Head of caudate nucleus (tissue), 42 donors: ENCODE data around the gene RNF169.
"Not testable (repeated sequence)": the region's sequence is repeated elsewhere in the genome, so short reads cannot be mapped to it uniquely, and the experiment has no call there.

Experiments used
- DNase-seq, 42 donors: peaks; one replicate each; pipeline versions ENCODE4 v3.0.0 to v3.0.0-alpha.2; 2020 to 2021; ENCODE audit warnings: mixed read lengths in 7 of 42
- intact Hi-C: fragments of 100-400 bp; cut with DNase I; formaldehyde crosslinking; loops from one replicate; pipeline ENCODE4 v1.15.0; 2022

Gene RNF169

DNA sequence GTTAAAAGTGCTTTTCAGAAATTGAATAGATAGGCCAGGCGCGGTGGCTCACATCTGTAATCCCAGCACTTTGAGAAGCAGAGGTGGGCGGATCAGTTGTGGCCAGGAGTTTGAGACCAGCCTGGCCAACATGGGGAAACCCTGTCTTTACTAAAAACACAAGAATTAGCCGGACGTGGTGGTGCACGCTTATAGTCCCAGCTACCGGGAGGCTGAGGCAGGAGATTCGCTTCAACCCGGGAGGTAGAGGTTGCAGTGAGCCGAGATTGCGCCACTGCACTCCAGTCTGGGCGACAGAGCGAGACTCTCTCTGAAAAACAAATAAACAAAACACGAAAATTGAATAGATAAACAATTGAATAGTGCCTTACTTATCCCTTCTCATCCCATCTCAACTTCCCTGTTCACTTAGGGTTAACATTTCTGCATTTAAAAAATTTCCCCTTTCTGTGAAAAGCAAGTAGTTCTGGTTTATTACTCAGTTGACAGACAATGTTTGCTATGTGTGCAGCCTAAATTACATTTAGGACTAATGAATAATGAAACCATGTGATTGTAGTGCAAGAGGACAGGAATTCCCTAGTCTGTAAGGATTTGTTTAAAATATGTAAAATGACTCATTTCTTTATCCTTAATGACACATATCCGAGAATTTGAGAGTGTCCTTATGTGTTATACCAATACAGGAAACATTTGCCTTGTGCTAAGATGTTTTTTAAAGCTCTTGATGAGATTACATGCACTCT, 6.0 kb downstream of the RNF169 start:
- intact Hi-C loops: no loop called here
- DNase-seq: no peak

DNA sequence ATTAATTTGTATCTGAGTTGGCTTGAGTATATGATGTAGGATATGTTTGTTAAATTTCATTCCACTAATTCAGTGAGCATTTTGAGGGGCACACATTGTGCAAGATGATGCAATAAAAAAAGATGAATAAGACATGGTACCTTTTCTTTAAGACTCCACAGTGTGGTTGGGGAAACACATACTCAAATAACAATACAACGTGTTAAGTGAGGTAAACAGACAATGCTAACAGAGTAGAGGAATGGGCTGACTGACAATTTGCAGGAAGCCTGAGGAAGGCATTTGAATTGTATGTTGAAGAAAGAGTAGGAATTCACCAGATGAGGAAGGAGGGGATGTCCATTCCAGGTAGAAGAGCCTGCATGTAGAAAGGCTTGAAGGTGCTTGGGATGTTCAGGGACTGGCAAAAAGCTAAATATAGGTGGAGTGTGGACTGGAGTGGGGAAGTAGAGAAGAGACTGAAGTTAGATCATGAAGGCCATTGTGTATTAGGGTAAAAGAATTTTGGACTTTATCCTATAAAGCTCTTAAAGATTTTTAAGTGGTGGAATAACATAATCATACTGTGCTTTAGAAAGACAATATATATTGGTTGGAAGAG, 6.8 kb downstream of the RNF169 start:
- intact Hi-C loops: no loop called here
- no peak for DNase-seq

DNA sequence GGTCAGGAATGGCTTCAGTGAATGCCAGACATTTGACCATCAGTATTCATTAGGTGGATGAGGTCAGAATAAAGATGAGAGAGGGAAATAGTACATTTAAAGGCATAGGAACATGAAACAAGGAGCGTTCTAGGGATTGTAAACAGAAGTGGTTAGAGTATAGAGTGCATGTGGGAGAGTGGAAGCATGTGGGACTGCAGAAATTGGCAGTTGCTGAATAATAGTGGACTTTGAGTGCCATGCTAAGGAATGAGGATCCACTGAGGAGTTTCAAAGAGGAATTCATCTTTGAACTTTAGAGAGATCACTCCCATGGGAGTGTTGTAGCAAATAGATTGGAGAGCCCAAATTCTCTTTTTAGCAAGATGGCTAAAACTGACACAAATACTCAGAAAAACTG, 7.9 kb downstream of the RNF169 start:
- no peak for DNase-seq
- intact Hi-C loops: no loop called here

DNA sequence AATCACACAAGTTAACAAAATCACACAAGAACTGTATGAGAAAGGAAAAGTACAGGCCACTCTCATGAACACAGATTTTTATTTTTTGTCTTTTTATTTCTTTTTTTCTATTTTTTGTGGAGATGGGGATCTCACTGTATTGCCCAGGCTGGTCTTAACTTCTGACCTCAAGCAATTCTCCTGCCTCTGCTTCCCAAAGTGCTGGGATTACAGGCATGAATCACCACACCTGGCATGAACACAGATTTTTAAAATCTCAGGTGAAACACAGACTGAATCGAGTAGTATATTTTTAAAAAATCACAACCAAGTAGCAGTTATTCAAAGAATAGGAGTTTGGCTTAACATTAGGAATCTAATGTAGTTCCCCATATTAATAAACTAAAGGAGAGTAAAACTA, 18.3 kb downstream of the RNF169 start:
- intact Hi-C loops: no loop called here
- no peak for DNase-seq

DNA sequence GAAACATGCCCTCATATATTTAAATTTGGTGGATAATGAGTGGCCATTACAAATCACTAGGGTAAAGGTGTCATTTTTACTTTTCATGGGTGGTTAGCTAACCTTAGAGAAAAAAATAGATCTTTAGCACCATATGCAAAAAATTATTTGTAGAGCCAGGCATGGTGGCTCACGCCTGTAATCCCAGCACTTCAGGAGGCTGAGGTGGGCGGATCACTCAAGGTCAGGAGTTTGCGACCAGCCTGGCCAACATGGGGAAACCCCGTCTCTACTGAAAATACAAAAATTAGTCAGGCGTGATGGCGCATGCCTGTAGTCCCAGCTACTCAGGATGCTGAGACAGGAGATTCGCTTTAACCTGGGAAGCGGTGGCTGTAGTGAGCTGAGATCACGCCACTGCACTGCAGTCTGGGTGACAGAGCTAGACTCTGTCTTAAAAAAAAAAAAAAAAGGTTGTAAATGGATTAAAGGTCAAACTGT, 19.6 kb downstream of the RNF169 start:
- intact Hi-C loops, DNase-seq: not testable (repeated sequence)

DNA sequence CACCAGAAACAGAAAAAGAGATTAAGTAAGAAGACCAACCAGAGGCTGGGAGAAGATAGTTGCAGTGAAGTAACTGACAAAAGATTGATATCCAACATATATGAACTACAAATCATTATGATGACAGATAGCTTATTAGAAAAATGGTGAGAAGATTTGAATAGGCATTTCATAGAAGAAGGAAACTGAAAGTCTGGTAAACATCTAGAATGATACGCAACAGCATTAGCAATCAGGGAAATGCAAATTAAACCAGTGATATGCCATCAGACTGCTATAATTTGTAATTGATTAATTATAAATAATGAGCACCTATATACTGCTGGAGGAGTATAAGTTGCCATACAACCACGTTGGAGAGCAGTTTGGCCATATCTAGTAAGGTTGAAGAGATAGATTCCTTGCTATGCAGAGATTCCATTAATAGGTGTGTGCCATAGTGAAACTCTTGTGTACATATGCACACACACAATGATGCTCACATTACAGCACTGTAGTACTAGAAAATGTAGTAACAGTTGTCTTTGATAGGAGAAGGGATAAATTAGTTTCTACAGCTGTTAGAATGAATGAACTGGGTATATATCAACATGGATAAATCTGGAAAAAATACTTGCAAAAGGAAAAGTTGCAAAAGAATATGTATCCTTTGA, 20.5 kb downstream of the RNF169 start:
- no peak for DNase-seq
- intact Hi-C loops: no loop called here

DNA sequence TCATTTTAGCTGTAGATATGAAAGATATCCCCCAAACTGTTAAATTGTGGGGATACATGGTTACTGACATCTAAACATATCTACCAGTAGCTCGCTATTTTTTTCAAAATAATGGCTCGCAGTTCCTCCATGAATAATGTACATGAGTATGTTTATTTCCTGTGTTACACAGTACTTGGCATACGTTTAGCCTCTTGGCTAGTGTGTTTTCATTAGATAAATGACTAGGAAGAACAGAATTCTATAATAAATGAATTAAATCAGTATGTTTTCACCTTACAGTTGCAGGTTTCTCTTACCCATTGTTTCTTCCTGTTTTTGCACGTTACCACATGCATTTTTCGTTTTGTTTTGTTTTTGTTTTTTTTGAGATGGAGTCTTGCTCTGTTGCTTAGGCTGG, 21.8 kb downstream of the RNF169 start:
- intact Hi-C loops: no loop called here
- no peak for DNase-seq

DNA sequence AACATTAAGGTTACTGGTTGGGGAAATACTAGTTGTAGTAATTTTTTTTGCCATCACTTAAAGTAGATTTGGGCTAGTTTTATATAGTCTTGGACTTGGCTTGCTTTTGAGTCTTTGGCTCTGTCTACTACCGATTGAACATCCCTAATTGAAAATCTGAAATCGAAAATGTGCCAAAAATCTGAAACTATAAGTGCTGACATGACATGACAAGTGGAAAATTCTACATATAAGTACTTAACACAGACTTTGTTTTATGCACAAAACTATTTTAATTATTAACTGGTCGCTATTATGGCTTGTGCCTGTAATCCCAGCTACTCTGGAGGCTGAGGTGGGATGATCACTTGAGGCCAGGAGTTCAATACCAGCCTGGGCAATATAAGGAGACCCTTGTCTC, 22.5 kb downstream of the RNF169 start:
- intact Hi-C loops: no loop called here

DNA sequence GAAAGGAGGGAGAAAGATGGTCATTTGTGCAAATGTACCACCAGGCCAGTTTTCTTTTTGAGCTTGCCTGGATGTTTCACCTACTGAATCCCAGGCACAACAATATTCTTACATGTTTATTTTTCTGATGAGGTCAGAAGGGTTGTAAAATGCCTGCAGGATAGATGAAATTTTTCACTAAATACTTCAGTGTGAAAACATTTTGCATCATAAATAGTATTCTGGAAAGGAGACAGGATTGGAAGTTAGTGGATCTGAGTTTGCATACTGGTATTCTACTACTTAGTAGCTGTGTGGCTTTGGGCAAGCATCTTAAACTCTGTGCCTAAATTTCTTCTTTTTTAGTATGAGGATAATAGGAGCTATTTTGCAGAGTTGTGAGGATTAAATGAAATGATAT, 24.8 kb downstream of the RNF169 start:
- DNase-seq: no peak
- intact Hi-C loops: no loop called here

More for the DNA sequence above, 22.5 kb downstream of the RNF169 start:
- DNase-seq: no peak

DNA sequence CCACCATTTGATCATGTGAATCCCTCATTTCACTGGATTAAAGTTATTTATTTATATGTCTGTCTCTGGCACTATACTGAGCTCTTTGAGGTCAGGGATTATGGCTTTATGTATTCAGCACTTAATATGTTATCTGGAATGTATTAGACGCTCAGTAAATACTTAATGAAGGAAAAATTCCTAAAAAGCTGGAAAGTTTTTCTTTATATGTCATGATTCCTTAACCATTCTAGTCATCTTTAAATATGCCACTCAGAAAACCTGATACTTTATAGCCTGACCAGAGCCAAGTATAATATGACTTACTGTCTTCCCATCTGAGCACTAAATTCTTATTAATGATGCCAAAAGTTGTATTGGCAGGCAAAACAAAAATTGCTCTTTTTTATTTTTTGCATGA, 27.1 kb downstream of the RNF169 start:
- DNase-seq: no peak
- intact Hi-C loops: no loop called here

DNA sequence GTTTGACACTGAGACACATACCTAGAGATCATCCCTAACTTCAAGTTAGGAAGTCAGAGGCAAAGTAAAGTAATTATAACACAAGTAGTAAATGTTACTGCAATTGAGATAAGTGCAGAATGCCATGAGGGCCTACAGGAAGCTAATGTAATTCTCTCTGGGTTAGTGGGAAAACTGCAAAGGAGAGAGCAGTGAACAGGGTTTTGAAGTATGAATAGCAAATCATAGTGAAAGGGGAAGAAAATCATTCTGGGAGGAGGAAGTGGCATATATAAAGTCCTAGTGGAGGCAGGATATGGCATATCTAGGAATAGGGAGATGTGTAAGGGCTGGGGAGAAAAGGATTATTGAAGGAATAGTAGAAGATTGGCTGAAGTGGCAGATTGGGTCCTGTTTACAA, 27.9 kb downstream of the RNF169 start:
- DNase-seq: no peak
- intact Hi-C loops: no loop called here

DNA sequence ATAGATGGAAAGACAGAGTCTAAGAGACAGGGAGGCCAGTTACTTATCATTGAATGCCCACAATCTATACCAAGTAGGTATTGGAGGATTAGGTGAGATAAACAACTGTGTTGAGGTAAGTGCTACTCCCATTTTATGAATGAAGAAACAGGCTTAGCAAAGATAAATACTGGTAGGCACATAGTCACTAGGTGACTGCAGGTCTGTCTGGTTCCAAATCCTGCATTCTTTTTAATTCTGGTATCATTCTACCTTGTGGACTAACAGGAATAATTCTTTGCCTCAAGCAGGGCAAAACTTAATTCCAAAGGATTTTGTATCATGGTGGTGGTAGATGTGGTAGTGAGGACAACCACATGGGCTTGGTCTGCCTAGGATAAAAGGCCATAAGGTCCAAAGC, 28.4 kb downstream of the RNF169 start:
- intact Hi-C loops: no loop called here
- no peak for DNase-seq

DNA sequence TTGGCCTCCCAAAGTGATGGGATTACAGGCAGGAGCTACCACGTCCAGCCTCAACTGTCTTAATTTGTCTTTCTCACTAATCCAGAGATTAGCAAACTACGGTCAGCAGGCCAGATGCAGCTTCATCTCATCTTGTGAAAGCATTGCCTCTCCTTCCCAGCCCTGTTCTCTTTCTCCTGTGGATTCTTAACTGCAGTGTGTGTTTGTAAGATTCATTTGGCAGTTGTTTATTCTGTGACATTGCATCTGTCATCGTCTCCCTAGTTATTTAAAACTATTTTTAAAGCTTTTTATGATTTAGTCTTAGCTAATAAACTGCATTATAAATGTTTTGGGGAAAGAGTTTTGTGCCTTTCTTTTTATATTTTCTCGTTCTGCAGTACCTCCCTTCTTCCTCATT, 29.2 kb downstream of the RNF169 start:
- no peak for DNase-seq
- intact Hi-C loops: no loop called here

DNA sequence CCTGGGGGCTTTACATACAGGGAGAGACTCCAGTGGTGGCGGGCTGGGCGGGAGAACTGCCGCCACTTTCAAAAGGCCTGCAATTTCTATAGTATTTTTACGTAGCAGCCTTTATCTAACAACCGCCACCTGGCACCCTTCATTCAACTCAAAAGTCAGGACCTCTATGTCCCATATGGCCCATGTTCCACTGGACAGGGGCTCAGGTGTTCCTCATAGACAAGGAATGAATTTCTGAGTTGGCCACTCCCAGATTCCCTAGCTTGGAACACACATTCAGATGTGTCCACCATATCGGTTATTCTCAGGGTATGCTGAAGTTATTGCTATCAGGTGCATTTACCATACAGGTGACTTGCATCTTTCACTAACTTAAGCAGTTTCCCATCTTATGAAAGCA, 29.9 kb downstream of the RNF169 start:
- DNase-seq: no peak
- intact Hi-C loops: no loop called here

DNA sequence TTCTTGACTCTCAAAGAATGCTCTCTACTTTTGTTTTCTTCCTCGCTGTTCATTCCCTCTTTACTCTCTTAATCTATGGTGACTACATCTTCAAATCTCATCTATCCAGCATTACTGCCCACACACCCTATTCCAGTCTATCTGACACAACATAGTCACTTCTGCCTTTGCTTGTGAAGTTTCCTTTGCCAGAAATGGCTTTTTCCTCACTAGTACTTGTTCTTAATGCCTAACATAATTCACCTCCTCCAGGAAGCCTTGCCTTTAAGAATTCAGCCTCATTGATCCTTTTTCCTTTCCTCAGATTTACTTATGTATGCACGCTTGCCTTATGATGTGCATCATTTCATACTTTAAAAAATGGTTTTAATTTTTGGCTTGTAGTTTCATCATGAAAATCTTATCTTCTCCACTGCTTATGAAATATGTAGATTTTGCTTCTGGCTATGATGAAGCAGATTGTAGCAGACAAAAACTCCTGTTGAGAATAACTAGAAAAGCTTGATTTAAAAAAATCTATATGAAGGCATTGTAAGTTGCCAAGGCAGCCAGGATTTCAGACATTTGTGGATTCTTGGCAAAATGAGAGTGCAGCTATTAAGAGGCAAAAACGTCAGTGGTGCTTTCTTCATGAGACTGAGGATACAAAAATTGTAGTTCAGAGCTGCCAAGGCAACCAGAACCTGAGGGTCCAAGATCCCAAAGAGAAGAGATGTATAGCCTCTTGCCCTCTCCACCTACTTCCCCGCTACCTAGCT, 31.8 kb downstream of the RNF169 start:
- DNase-seq: no peak
- intact Hi-C loops: no loop called here

DNA sequence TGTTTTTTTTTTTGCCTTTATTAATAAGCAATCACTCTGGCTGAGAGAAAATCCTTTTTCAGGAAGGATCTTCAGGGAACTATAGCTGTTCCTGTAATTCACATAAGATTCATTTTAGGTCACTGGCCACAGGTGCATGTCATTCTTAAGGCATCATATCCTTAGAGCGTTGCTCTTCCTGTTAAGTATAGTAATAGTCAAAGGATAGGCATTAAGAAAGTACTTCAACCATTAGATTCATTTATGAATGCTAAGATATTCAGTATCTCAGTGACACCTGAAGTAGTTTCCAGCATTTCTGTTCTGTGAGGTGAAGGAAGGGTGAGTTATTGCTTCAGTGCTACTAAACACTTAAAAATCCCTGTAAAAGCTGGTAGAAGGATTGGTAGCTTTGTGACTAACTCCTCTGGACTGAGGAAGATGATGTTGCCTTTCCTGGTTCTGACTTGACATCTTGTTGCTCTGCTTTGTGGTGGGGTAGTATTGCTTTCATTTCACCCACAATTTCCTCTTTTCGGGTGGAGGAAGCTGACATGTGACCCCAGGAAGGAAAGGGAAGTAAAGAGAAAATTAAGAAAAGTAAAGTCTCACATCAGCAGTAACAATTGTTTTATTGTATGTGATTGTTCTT, 34.7 kb downstream of the RNF169 start:
- DNase-seq: peak in 1 of 42 donors; percentile 18
- intact Hi-C loops: no loop called here

DNA sequence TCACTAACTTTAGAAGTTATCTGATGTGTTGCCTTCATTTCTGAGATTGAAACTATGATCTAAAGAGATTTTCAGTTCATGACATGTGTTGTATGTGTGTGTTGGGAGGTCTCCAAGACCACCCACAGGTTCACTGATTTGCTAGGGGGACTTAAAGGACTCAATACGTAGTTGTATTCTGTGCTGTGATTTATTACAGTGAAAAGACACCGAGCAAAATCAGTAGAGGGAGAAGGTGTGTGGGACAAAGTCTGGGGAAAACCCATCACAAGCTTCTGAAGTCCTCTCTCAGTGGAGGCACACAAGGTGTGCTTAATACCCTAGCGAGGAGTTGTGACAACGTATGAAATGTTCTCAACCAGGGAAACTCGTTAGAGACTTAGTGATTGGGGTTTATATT, 35.6 kb downstream of the RNF169 start:
- DNase-seq: no peak
- intact Hi-C loops: no loop called here

DNA sequence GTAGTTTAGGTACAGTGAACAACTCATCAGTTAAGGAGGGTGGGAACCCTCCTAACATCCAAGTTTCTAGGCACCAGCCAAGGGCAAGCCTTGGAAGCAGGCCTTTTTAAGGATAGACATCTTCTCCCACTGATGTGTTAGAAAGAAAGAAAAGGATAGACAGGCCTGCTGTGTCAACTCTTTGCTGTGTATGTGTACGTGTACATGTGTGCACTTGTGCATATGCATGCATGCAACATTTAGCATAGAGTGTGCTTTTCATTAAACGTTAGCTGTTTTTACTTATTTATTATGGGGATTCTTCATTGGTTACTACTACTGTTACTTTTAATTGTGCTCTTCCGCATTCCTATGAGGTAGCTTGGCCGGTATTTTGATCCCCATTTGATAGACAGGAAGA, 36.1 kb downstream of the RNF169 start:
- no peak for DNase-seq
- intact Hi-C loops: no loop called here

DNA sequence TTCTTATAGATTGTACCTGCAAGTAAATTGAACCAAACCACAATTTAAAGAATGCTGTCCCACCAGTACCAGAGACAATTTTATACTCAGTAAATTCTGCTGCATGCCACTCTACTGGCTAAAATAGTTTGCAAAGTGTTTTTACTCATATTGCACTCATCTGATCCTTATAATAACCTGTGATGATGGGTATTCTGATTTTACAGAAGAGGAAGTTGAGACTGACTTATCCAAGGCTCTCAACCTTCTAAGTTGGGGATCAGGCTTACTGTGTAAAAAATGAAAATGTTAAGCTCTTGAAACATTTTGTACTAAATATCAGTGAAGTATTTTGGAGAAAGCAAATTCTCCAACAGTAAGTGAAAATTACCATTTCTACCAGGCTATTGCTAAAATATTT, 37.9 kb downstream of the RNF169 start:
- intact Hi-C loops: no loop called here

More for the DNA sequence above, 37.9 kb downstream of the RNF169 start:
- no peak for DNase-seq
